MCF 10A (cell line): Measurements from ENCODE around the gene LRRC43. TPM values are rescaled to one million over a fixed set of nuclear protein-coding genes. Genes with fewer than 3 reads are reported as not detected.

ENCODE experiments used
- BruUV-seq: library from RNA; stranded (reverse); fragments of 400-500 nt; replicated peaks from 2 replicates; lab custom pipeline; 2021; lab: Mats Ljungman, UMichigan
- CTCF ChIA-PET: fragments of 300-600 bp; sonication (Branson Sonifier 250); formaldehyde crosslinking; extraction: SDS; loops from one replicate; lab custom pipeline; 2021; ENCODE audit warnings: antibody characterized with exemption, inconsistent platforms; lab: Yijun Ruan, JAX
- POLR2A ChIA-PET: fragments of 300-600, 350-650 bp; sonication (Branson Sonifier 250); formaldehyde crosslinking; extraction: SDS; loops from one replicate; lab custom pipeline; 2020; ENCODE audit warnings: antibody characterized with exemption, inconsistent platforms; lab: Yijun Ruan, JAX
- DNase-seq: peaks from one replicate; pipeline ENCODE4 v3.0.0-alpha.2; 2018; ENCODE audit not compliant: unreplicated experiment
- H3K27ac Mint-ChIP-seq: one replicate; pipeline ENCODE4 v1.8.0; 2022; ENCODE audit warnings: mild to moderate bottlenecking, low read depth, mixed read lengths; ENCODE audit not compliant: unreplicated experiment
- H3K27me3 Mint-ChIP-seq: one replicate; pipeline ENCODE4 v1.8.0; 2022; ENCODE audit warnings: mixed read lengths; ENCODE audit not compliant: insufficient read depth, unreplicated experiment
- H3K36me3 Mint-ChIP-seq: one replicate; pipeline ENCODE4 v1.8.0; 2022; ENCODE audit warnings: mild to moderate bottlenecking, moderate library complexity, mixed read lengths; ENCODE audit not compliant: insufficient read depth, unreplicated experiment
- H3K4me1 Mint-ChIP-seq: one replicate; pipeline ENCODE4 v1.8.0; 2022; ENCODE audit warnings: mixed read lengths; ENCODE audit not compliant: insufficient read depth, unreplicated experiment
- H3K4me3 Mint-ChIP-seq: one replicate; pipeline ENCODE4 v1.8.0; 2022; ENCODE audit warnings: mild to moderate bottlenecking, moderate library complexity, mixed read lengths; ENCODE audit not compliant: unreplicated experiment
- H3K9me3 Mint-ChIP-seq: one replicate; pipeline ENCODE4 v1.8.0; 2022; ENCODE audit warnings: mixed read lengths; ENCODE audit not compliant: unreplicated experiment
- CTCF ChIP-seq: fragments of 200-600 bp; IDR thresholded peaks from one replicate; pipeline ENCODE4 v1.8.0; 2022; ENCODE audit warnings: antibody characterized with exemption, mild to moderate bottlenecking; ENCODE audit not compliant: unreplicated experiment
- intact Hi-C: fragments of 100-400 bp; cut with micrococcal nuclease; formaldehyde crosslinking; loops from 2 replicates; pipeline ENCODE4 v1.14.1; 2022
- total RNA-seq: library from RNA; stranded (reverse); gene quantifications from 2 replicates; pipeline ENCODE4 v1.2.3, GENCODE V29; 2022

The LRRC43 gene
- total RNA-seq, 1 experiment from 2014 or later, result not detected

- H3K9me3 Mint-ChIP-seq, result no peaks in the 10 kb centered on the region
- no peak for DNase-seq
- no peak overlapping the region for H3K4me3 Mint-ChIP-seq
- H3K27ac Mint-ChIP-seq, result no peak overlapping the region
- H3K4me1 Mint-ChIP-seq, result no peaks in the 10 kb centered on the region
- POLR2A ChIA-PET, result interaction anchor here (0.6 kb wide), 1 partner anchor 196 kb away, joined by 3 read pairs; no protein-coding TSS in a partner anchor
- no TSS peak for BruUV-seq
- TF ChIP-seq CTCF, result no peak
- intact Hi-C loops, result no loop called here
- peaks cover 7% of the 10 kb centered on the region for H3K36me3 Mint-ChIP-seq
- CTCF ChIA-PET, result no interaction called here
- H3K27me3 Mint-ChIP-seq, result no peaks in the 10 kb centered on the region
Measured at GRCh38 chr12:122187466-122187865, 4.5 kb downstream of the LRRC43 start.

GRCh38 chr12:122189626-122190475 is 6.9 kb downstream of the LRRC43 start:
- no peak for TF ChIP-seq CTCF
- no peaks in the 10 kb centered on the region for H3K9me3 Mint-ChIP-seq
- intact Hi-C loops, result loop anchor here (10.0 kb wide), 1 partner anchor 395 kb away; the partner anchor contains the start of gene RHOF
- H3K36me3 Mint-ChIP-seq, result peaks cover 7% of the 10 kb centered on the region
- POLR2A ChIA-PET, result interaction anchor here (0.6 kb wide), 1 partner anchor 21 kb away, joined by 3 read pairs; no protein-coding TSS in a partner anchor
- H3K4me1 Mint-ChIP-seq, result no peaks in the 10 kb centered on the region
- CTCF ChIA-PET, result interaction anchor here (0.6 to 2.6 kb wide), 12 partner anchors 7 to 321 kb away, joined by 3 to 16 read pairs (median 4); partner anchors contain the start of genes B3GNT4 and LRRC43
- H3K4me3 Mint-ChIP-seq, result no peak overlapping the region
- no peaks in the 10 kb centered on the region for H3K27me3 Mint-ChIP-seq
- no peak overlapping the region for H3K27ac Mint-ChIP-seq
- DNase-seq, result no peak
- BruUV-seq, result no TSS peak

GRCh38 chr12:122190842-122191668 is 8.1 kb downstream of the LRRC43 start:
- BruUV-seq, result no TSS peak
- ChIA-PET POLR2A (interaction anchor here (0.6 to 1.0 kb wide), 4 partner anchors 35 to 167 kb away, joined by 3 to 4 read pairs (median 3); partner anchors contain the start of gene DIABLO), CTCF (interaction anchor here (0.5 to 2.6 kb wide), 19 partner anchors 9 to 640 kb away, joined by 3 to 16 read pairs (median 3); partner anchors contain the start of genes B3GNT4 and LRRC43)
- TF ChIP-seq CTCF, result peak; percentile 83
- Mint-ChIP-seq H3K4me3 (no peak overlapping the region), H3K36me3 (peaks cover 7% of the 10 kb centered on the region), H3K27me3 (no peaks in the 10 kb centered on the region), H3K27ac (no peak overlapping the region), H3K9me3 (peaks cover 7% of the 10 kb centered on the region), H3K4me1 (no peaks in the 10 kb centered on the region)
- DNase-seq, result peak; percentile 67
- intact Hi-C loops, result loop anchor here (1.0 to 10.0 kb wide), 3 partner anchors 60 to 396 kb away; partner anchors contain the start of gene RHOF
